CD4-positive, alpha-beta T cell treated with Interleukin-2 at 100 ng/mL for 4 hours (primary cell): ENCODE measurements around the gene USP17L13.
"Not testable (repeated sequence)": the region's sequence is repeated elsewhere in the genome, so short reads cannot be mapped to it uniquely, and the experiment has no call there.

Experiments
- DNase-seq: peaks from one replicate; pipeline ENCODE4 v3.0.0-alpha.2; 2020; ENCODE audit warnings: low spot score

USP17L13 gene, protein sequence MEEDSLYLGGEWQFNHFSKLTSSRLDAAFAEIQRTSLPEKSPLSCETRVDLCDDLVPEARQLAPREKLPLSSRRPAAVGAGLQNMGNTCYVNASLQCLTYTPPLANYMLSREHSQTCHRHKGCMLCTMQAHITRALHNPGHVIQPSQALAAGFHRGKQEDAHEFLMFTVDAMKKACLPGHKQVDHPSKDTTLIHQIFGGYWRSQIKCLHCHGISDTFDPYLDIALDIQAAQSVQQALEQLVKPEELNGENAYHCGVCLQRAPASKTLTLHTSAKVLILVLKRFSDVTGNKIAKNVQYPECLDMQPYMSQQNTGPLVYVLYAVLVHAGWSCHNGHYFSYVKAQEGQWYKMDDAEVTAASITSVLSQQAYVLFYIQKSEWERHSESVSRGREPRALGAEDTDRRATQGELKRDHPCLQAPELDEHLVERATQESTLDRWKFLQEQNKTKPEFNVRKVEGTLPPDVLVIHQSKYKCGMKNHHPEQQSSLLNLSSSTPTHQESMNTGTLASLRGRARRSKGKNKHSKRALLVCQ

DNA sequence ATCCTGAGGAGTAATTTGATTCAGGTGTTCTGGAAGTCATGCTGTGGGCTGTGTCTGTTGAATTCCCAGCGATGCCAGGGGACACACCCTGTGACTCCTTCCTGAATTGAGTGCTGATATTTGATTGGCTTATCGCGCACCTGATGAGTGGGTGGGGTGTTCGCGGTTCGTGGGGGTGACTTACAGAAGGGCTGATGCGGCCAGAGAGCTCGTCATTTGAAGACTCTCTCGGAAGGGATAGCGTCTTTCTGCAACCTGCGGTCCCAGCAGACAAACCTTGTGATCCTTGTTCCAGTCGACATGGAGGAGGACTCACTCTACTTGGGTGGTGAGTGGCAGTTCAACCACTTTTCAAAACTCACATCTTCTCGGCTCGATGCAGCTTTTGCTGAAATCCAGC lies at the start of gene USP17L13:
USP17L13 (plus strand) TSS at position 301 of the 400 bp plus-strand sequence; CDS start at position 301, 0 bp downstream.
- DNase-seq, result not testable (repeated sequence)

DNA sequence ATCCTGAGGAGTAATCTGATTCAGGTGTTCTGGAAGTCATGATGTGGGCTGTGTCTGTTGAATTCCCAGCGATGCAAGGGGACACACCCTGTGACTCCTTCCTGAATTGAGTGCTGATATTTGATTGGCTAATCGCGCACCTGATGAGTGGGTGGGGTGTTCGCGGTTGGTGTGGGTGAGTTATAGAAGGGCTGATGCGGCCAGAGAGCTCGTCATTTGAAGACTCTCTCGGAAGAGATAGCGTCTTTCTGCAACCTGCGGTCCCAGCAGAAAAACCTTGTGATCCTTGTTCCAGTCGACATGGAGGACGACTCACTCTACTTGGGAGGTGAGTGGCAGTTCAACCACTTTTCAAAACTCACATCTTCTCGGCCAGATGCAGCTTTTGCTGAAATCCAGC lies 14.3 kb upstream of the USP17L13 start, which contains the start of gene USP17L10:
USP17L10 (plus strand) TSS at position 301 of the 400 bp plus-strand sequence; CDS start at position 301, 0 bp downstream.
- not testable (repeated sequence) for DNase-seq

DNA sequence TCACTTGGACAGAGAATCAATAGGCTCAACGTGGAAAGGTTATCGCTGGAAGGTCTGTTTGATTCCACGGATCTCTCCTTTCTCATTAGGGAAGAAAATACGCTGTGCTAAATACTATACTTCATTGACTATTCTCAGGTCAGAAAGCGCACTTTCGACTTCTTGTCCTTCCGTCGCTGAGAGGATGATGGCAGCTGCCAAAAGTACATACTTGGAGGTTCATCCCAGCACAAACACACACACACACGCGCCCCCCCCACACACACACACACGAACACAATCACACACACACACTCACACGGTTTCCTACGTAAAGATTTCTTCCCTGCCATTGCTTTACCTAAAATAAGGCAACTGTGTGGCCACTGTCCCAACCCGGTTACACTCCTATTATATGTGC lies 10.0 kb upstream of the USP17L13 start:
- DNase-seq, result not testable (repeated sequence)

GRCh38 chr4:9215105-9215504 lies 9.6 kb upstream of the USP17L13 start, which contains the start of gene USP17L11:
Gene USP17L11 (plus strand): TSS chr4:9215405. CDS start chr4:9215405, 0 bp downstream.
- not testable (repeated sequence) for DNase-seq

DNA sequence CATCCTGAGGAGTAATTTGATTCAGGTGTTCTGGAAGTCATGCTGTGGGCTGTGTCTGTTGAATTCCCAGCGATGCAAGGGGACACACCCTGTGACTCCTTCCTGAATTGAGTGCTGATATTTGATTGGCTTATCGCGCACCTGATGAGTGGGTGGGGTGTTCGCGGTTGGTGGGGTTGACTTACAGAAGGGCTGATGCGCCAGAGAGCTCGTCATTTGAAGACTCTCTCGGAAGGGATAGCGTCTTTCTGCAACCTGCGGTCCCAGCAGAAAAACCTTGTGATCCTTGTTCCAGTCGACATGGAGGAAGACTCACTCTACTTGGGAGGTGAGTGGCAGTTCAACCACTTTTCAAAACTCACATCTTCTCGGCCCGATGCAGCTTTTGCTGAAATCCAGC lies 4.8 kb upstream of the USP17L13 start, which contains the start of gene USP17L12:
USP17L12 (plus strand) TSS at position 301 of the 400 bp plus-strand sequence; CDS start at position 301, 0 bp downstream.
- not testable (repeated sequence) for DNase-seq

DNA sequence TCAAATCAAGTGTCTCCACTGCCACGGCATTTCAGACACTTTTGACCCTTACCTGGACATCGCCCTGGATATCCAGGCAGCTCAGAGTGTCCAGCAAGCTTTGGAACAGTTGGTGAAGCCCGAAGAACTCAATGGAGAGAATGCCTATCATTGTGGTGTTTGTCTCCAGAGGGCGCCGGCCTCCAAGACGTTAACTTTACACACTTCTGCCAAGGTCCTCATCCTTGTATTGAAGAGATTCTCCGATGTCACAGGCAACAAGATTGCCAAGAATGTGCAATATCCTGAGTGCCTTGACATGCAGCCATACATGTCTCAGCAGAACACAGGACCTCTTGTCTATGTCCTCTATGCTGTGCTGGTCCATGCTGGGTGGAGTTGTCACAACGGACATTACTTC lies 5.6 kb downstream of the USP17L13 start:
- not testable (repeated sequence) for DNase-seq

DNA sequence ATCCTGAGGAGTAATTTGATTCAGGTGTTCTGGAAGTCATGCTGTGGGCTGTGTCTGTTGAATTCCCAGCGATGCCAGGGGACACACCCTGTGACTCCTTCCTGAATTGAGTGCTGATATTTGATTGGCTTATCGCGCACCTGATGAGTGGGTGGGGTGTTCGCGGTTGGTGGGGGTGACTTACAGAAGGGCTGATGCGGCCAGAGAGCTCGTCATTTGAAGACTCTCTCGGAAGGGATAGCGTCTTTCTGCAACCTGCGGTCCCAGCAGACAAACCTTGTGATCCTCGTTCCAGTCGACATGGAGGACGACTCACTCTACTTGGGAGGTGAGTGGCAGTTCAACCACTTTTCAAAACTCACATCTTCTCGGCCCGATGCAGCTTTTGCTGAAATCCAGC lies 9.4 kb downstream of the USP17L13 start, which contains the start of gene USP17L15:
USP17L15 (plus strand) TSS at position 301 of the 400 bp plus-strand sequence; CDS start at position 301, 0 bp downstream.
- not testable (repeated sequence) for DNase-seq

- peak; percentile 18 for DNase-seq
Measured at GRCh38 chr4:9238461-9238860, 13.8 kb downstream of the USP17L13 start.

DNA sequence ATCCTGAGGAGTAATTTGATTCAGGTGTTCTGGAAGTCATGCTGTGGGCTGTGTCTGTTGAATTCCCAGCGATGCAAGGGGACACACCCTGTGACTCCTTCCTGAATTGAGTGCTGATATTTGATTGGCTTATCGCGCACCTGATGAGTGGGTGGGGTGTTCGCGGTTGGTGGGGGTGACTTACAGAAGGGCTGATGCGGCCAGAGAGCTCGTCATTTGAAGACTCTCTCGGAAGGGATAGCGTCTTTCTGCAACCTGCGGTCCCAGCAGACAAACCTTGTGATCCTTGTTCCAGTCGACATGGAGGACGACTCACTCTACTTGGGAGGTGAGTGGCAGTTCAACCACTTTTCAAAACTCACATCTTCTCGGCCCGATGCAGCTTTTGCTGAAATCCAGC lies 18.9 kb downstream of the USP17L13 start, which contains the start of gene USP17L17:
USP17L17 (plus strand) TSS at position 301 of the 400 bp plus-strand sequence; CDS start at position 301, 0 bp downstream.
- not testable (repeated sequence) for DNase-seq

DNA sequence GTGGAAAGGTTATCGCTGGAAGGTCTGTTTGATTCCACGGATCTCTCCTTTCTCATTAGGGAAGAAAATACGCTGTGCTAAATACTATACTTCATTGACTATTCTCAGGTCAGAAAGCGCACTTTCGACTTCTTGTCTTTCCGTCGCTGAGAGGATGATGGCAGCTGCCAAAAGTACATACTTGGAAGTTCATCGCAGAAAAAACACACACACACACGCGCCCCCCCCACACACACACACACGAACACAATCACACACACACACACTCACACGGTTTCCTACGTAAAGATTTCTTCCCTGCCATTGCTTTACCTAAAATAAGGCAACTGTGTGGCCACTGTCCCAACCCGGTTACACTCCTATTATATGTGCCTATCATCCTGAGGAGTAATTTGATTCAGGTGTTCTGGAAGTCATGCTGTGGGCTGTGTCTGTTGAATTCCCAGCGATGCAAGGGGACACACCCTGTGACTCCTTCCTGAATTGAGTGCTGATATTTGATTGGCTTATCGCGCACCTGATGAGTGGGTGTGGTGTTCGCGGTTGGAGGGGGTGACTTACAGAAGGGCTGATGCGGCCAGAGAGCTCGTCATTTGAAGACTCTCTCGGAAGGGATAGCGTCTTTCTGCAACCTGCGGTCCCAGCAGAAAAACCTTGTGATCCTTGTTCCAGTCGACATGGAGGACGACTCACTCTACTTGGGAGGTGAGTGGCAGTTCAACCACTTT lies 23.4 kb downstream of the USP17L13 start, which contains the start of gene USP17L18:
USP17L18 (plus strand) TSS at position 678 of the 728 bp plus-strand sequence; CDS start at position 678, 0 bp downstream.
- DNase-seq, result peak; percentile 0

- not testable (repeated sequence) for DNase-seq
Measured at GRCh38 chr4:9253078-9253477, 28.4 kb downstream of the USP17L13 start, which contains the start of gene USP17L19. Gene USP17L19 (plus strand): TSS chr4:9253378. CDS start chr4:9253378, 0 bp downstream.

DNA sequence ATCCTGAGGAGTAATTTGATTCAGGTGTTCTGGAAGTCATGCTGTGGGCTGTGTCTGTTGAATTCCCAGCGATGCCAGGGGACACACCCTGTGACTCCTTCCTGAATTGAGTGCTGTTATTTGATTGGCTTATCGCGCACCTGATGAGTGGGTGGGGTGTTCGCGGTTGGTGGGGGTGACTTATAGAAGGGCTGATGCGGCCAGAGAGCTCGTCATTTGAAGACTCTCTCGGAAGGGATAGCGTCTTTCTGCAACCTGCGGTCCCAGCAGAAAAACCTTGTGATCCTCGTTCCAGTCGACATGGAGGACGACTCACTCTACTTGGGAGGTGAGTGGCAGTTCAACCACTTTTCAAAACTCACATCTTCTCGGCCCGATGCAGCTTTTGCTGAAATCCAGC lies 33.1 kb downstream of the USP17L13 start, which contains the start of gene USP17L20:
USP17L20 (plus strand) TSS at position 301 of the 400 bp plus-strand sequence; CDS start at position 301, 0 bp downstream.
- not testable (repeated sequence) for DNase-seq

- DNase-seq, result not testable (repeated sequence)
Measured at GRCh38 chr4:9262572-9262971, 37.9 kb downstream of the USP17L13 start, which contains the start of gene USP17L21. Gene USP17L21 (plus strand): TSS chr4:9262872. CDS start chr4:9262872, 0 bp downstream.

DNA sequence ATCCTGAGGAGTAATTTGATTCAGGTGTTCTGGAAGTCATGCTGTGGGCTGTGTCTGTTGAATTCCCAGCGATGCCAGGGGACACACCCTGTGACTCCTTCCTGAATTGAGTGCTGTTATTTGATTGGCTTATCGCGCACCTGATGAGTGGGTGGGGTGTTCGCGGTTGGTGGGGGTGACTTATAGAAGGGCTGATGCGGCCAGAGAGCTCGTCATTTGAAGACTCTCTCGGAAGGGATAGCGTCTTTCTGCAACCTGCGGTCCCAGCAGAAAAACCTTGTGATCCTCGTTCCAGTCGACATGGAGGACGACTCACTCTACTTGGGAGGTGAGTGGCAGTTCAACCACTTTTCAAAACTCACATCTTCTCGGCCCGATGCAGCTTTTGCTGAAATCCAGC lies 42.6 kb downstream of the USP17L13 start, which contains the start of gene USP17L22:
USP17L22 (plus strand) TSS at position 301 of the 400 bp plus-strand sequence; CDS start at position 301, 0 bp downstream.
- DNase-seq, result not testable (repeated sequence)

GRCh38 chr4:9271719-9272118 lies 47.0 kb downstream of the USP17L13 start:
- DNase-seq, result not testable (repeated sequence)
